Caco-2 (cell line): ENCODE results near the gene LSMEM2. TPM values are rescaled to one million over a fixed set of nuclear protein-coding genes. Genes with fewer than 3 reads are reported as not detected.
A peak's percentile ranks its signal among the peaks of the same experiment; 100 is the strongest.

ENCODE experiments used
- BruUV-seq: library from RNA; stranded (reverse); fragments of 400-500 nt; replicated peaks from 2 replicates; lab custom pipeline; 2021; lab: Mats Ljungman, UMichigan
- CTCF ChIA-PET: fragments of 300-600 bp; sonication (Branson Sonifier 250); formaldehyde crosslinking; loops from one replicate; lab custom pipeline; 2022; ENCODE audit warnings: antibody characterized with exemption; lab: Charles Lee
- POLR2A ChIA-PET: fragments of 300-600 bp; sonication (Branson Sonifier 250); formaldehyde crosslinking; loops from one replicate; lab custom pipeline; 2022; ENCODE audit warnings: antibody characterized with exemption; lab: Charles Lee
- DNase-seq, 2 experiments: peaks; one replicate each; pipeline versions ENCODE4 v3.0.0 to v3.0.0-alpha.2; 2020 to 2022
- H3K27me3 ChIP-seq: replicated peaks from 2 replicates; pipeline ENCODE4 v1.6.0; 2011; ENCODE audit warnings: low read length; ENCODE audit not compliant: control insufficient read depth, insufficient read depth
- H3K36me3 ChIP-seq: 2 replicates; pipeline ENCODE4 v1.5.1; 2011; ENCODE audit warnings: low read length; ENCODE audit not compliant: control insufficient read depth, insufficient read depth
- H3K4me1 ChIP-seq: fragments of 250-450 bp; sonication (Bioruptor Pico); 2 replicates; pipeline ENCODE4 v1.5.1; 2020; ENCODE audit warnings: mild to moderate bottlenecking
- H3K4me3 ChIP-seq: 2 replicates; pipeline ENCODE4 v1.5.1; 2011; ENCODE audit warnings: low read depth, mild to moderate bottlenecking, control low read depth, low read length
- H3K9me3 ChIP-seq: fragments of 250-450 bp; sonication (Bioruptor Pico); 2 replicates; pipeline ENCODE4 v1.5.1; 2020; ENCODE audit warnings: mild to moderate bottlenecking, moderate library complexity
- H3K27ac Mint-ChIP-seq: one replicate; pipeline ENCODE4 v1.8.0; 2022; ENCODE audit warnings: mixed read lengths; ENCODE audit not compliant: unreplicated experiment
- H3K27me3 Mint-ChIP-seq: one replicate; pipeline ENCODE4 v1.8.0; 2022; ENCODE audit warnings: mixed read lengths; ENCODE audit not compliant: insufficient read depth, unreplicated experiment
- H3K36me3 Mint-ChIP-seq: one replicate; pipeline ENCODE4 v1.8.0; 2022; ENCODE audit warnings: mild to moderate bottlenecking, mixed read lengths; ENCODE audit not compliant: insufficient read depth, unreplicated experiment
- H3K4me1 Mint-ChIP-seq: one replicate; pipeline ENCODE4 v1.8.0; 2022; ENCODE audit warnings: low read depth, mixed read lengths; ENCODE audit not compliant: unreplicated experiment
- H3K4me3 Mint-ChIP-seq: one replicate; pipeline ENCODE4 v1.8.0; 2022; ENCODE audit warnings: mild to moderate bottlenecking, moderate library complexity, mixed read lengths; ENCODE audit not compliant: unreplicated experiment
- H3K9me3 Mint-ChIP-seq: one replicate; pipeline ENCODE4 v1.8.0; 2022; ENCODE audit warnings: mixed read lengths; ENCODE audit not compliant: unreplicated experiment
- intact Hi-C: fragments of 100-400 bp; cut with micrococcal nuclease; formaldehyde crosslinking; loops from one replicate; pipeline ENCODE4 v1.10.0; 2022; ENCODE audit not compliant: unreplicated experiment
- total RNA-seq: library from RNA; stranded (reverse); gene quantifications from 2 replicates; pipeline ENCODE4 v1.2.3, GENCODE V29; 2022
- TF ChIP-seq, protein P1 (sequence below), 2 experiments: fragments of 200-600 bp in 1 of 2; IDR thresholded peaks; 1 replicate in 1 of 2; 2 replicates in 1 of 2; pipeline versions ENCODE4 v1.5.1 to v1.8.0; 2011 to 2022; ENCODE audit warnings: antibody characterized with exemption in 1 of 2, control low read depth in 1 of 2, inconsistent platforms in 1 of 2, low read depth in 1 of 2, low read length in 1 of 2, mild to moderate bottlenecking in 1 of 2, moderate library complexity in 1 of 2; ENCODE audit not compliant: insufficient read depth in 1 of 2, severe bottlenecking in 1 of 2, unreplicated experiment in 1 of 2

Gene LSMEM2
- total RNA-seq, 1 experiment from 2014 or later = not detected

DNA sequence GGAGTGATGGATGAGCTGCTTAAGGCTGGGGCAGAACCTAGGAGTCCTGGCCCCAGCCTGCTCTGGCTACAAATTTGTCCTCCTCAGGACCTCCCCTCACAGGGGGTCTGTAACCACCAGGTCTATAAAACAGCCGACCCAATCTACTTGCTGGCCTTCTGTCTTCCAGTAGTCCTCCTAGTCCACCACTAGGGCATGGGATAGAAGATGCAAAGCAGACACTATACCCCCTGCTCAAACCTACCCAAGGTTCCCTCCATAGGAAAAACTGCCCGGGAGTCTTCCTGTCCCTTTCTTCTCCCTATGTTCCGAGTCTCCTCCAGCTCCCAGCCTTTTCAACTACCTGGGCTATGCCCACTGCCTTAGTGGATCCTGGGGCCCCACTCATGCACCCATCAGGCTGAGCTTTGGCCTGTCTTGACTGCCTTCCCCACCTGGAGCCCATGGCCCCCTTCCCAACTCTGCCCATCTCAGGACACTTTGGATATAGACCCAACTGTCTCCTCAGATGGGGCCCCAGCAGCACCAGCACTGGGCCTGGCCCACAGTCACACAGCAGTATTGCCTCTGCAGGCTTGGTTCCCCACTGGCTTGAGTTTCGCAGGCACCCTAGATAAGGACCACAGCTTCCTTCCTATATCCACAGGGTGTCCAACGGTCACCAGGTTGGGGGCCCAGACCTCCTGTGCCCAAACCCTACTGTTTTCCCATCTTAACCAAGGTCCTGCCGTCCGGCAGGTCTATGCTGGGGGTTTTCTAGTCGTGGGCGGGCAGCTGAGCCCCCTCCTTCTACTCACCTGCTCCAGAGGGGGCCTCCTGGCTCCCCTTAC is 19.2 kb downstream of the LSMEM2 start:
- TF ChIP-seq, protein P1, sequence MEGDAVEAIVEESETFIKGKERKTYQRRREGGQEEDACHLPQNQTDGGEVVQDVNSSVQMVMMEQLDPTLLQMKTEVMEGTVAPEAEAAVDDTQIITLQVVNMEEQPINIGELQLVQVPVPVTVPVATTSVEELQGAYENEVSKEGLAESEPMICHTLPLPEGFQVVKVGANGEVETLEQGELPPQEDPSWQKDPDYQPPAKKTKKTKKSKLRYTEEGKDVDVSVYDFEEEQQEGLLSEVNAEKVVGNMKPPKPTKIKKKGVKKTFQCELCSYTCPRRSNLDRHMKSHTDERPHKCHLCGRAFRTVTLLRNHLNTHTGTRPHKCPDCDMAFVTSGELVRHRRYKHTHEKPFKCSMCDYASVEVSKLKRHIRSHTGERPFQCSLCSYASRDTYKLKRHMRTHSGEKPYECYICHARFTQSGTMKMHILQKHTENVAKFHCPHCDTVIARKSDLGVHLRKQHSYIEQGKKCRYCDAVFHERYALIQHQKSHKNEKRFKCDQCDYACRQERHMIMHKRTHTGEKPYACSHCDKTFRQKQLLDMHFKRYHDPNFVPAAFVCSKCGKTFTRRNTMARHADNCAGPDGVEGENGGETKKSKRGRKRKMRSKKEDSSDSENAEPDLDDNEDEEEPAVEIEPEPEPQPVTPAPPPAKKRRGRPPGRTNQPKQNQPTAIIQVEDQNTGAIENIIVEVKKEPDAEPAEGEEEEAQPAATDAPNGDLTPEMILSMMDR (IDR thresholded peaks at IDR 0.05; ENCODE audit: insufficient read depth in 1 of 2, low read depth in 1 of 2, low read length in 1 of 2, severe bottlenecking in 1 of 2, unreplicated experiment in 1 of 2) = peak in 1 of 2 experiments; percentile 16
- H3K4me3 ChIP-seq = peak overlapping the region; percentile 47
- H3K4me1 ChIP-seq = peaks cover 18% of the 10 kb centered on the region
- ChIA-PET CTCF (no interaction called here), POLR2A (no interaction called here)
- peak overlapping the region; percentile 97 for H3K4me3 Mint-ChIP-seq
- H3K27ac Mint-ChIP-seq = peak overlapping the region; percentile 95
- H3K27me3 ChIP-seq = no peaks in the 10 kb centered on the region
- H3K4me1 Mint-ChIP-seq = peaks cover 12% of the 10 kb centered on the region
- peaks cover 11% of the 10 kb centered on the region for H3K36me3 Mint-ChIP-seq
- H3K27me3 Mint-ChIP-seq = no peaks in the 10 kb centered on the region
- H3K36me3 ChIP-seq = no peaks in the 10 kb centered on the region; the same call in 1 of the 2 replicates
- no peaks in the 10 kb centered on the region for H3K9me3 Mint-ChIP-seq
- no peak for DNase-seq
- H3K9me3 ChIP-seq = no peaks in the 10 kb centered on the region
- BruUV-seq = TSS peak; percentile 45
- intact Hi-C loops = loop anchor here (2.0 kb wide), 3 partner anchors 17 to 61 kb away; partner anchors contain the start of gene GNAI2

DNA sequence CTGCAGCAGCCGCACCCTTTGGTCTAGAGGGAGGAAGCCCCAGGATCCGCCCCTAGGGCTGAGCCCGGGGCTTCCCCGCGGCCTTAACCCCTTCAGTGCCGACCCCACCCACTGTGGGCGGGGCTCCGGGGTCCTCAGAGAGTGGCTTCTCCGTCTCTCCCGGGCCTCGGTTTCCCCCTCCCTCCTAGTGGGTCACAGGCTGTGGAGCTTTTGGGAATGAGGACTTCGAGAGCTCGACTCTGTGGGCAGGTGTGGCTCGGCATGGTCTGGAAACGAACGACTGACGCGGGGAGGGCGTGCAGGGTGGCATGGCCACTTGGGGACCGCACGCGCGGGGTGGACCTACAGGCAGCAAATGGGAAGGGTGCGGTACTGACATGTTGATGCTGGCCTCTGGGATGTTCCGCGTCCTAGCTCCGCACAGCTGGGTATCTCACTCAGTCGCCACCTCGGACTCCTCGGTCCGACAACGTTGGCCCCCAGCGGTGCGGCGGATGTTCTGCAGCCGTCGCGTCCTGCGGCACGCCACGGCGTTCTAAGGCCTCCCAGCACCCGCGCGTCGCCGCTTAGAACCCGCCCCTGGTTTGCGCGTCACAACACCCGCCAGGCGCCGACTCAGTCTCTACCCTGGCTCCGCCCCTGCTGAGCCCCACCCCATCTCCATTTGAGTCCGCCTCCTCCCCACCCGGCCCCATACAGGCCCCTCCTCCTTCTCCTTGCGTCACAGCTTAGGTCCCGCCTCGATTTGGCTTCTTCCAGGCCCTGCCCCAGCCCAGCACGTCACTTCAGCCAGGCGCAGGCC is 20.1 kb downstream of the LSMEM2 start, which contains the start of the genes HYAL3 and NAA80:
HYAL3 (minus strand) TSS at position 570 of the 802 bp plus-strand sequence. CDS start 3,803 bp downstream, outside the sequence.
NAA80 (minus strand) TSS at position 570 of the 802 bp plus-strand sequence. CDS start 1,942 bp downstream, outside the sequence.
- H3K27me3 ChIP-seq = no peaks in the 10 kb centered on the region
- no peaks in the 10 kb centered on the region for H3K9me3 Mint-ChIP-seq
- intact Hi-C loops = loop anchor here (1.0 to 2.0 kb wide), 4 partner anchors 18 to 62 kb away; partner anchors contain the start of gene GNAI2
- H3K36me3 Mint-ChIP-seq = peaks cover 11% of the 10 kb centered on the region
- no peaks in the 10 kb centered on the region for H3K27me3 Mint-ChIP-seq
- H3K4me1 Mint-ChIP-seq = peaks cover 11% of the 10 kb centered on the region
- H3K36me3 ChIP-seq = no peaks in the 10 kb centered on the region; the same call in 1 of the 2 replicates
- no peaks in the 10 kb centered on the region for H3K9me3 ChIP-seq
- H3K27ac Mint-ChIP-seq = peak within 1 kb of the TSS; percentile 95
- H3K4me3 Mint-ChIP-seq = peak within 1 kb of the TSS; percentile 97
- ChIA-PET POLR2A (interaction anchor here (0.6 to 1.4 kb wide), 8 partner anchors 11 to 1281 kb away, joined by 3 to 17 read pairs (median 6); partner anchors contain the start of genes DALRD3 and GNAI2), CTCF (interaction anchor here (0.7 to 1.3 kb wide), 10 partner anchors 17 to 1200 kb away, joined by 3 to 8 read pairs (median 4); partner anchors contain the start of gene LSMEM2)
- peak; percentile 99 for DNase-seq
- peak within 1 kb of the TSS; percentile 47 for H3K4me3 ChIP-seq
- no TSS peak for BruUV-seq
- TF ChIP-seq, protein P1 (IDR thresholded peaks at IDR 0.05; ENCODE audit: insufficient read depth in 1 of 2, low read depth in 1 of 2, low read length in 1 of 2, severe bottlenecking in 1 of 2, unreplicated experiment in 1 of 2) = peak; percentile 15 to 26
- peaks cover 20% of the 10 kb centered on the region for H3K4me1 ChIP-seq
